Measurements from ENCODE around the gene TUBAL3.

The TUBAL3 gene

DNA sequence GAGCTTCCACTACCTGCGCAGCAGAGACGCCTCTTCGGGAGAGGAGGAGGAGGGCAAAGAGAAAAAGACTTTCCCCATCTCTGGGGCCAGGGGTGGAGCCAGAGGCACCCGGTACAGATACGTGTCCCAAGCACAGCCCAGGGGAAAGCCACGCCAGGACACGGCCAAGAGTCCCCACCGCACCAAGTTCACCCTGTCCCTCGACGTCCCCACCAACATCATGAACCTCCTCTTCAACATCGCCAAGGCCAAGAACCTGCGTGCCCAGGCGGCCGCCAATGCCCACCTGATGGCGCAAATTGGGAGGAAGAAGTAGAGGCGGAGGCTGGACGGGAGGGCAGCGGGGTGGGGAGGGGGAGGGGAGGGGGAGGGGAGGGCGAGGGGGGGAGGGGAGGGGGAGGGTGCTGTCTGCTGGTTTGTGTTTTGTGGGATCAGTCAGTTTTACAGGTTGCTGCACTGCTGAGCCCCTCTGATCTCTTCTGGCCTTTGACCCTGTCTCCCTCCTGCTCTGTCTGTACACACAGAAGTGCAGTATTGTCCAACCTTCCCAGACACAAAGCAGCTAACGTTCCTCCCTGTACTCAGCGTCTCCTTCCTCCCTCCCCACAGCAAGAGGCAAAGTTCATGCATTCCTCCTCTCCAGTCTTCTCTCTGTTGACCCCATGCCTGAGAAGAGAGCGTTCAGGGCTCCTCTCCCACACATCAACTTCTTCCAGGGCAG, 30.6 kb downstream of the TUBAL3 start:
- DNase-seq: no peak

DNA sequence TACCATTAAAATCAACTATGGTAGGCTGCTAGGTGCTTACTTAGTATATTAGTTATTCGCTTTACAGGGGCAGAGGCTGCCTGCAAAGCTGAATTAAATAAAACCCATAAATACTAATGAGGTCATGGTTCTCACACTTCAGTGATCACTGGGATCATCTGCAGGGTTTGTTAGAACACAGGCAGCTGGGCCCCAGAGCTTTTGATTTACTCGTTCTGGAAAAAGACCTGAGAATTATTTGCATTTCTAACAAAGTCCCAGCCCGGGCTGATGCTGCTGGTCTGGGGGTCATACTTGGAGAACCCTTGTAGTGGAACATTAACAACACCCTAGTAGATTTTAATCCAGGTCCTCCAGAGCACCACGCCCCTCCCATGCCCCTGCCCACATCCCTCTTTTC, 31.3 kb downstream of the TUBAL3 start:
- DNase-seq: no peak

DNA sequence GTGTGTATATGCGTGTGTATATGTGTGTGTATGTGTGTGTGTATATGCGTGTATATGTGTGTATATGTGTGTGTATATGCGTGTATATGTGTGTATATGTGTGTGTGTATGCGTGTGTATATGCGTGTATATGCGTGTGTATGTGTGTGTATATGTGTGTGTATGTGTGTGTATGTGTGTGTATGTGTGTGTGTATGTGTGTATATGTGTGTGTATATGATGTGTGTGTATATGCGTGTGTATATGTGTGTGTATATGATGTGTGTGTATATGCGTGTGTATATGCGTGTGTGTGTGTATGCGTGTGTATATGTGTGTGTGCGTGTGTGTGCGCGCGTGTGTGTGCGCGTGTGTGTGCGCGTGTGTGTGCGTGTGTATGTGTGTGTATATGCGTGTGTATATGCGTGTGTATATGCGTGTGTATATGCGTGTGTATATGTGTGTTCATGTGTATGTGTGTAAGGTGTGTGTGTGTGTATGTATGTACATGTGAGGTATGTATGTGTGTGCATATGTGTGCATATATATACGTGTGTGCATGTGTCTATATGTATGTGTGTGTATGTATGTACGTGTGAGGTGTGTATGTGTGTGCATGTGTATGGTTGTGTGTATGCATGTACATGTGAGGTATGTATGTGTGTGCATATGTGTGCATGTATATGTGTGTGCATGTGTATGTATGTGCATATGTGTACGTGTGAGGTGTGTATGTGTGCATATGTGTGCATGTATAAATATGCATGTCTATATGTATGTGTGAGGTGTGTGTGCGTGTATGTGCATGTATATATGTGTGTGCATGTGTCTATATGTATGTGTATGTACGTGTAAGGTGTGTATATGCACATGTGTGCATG, 33.9 kb downstream of the TUBAL3 start:
- no peak for DNase-seq

DNA sequence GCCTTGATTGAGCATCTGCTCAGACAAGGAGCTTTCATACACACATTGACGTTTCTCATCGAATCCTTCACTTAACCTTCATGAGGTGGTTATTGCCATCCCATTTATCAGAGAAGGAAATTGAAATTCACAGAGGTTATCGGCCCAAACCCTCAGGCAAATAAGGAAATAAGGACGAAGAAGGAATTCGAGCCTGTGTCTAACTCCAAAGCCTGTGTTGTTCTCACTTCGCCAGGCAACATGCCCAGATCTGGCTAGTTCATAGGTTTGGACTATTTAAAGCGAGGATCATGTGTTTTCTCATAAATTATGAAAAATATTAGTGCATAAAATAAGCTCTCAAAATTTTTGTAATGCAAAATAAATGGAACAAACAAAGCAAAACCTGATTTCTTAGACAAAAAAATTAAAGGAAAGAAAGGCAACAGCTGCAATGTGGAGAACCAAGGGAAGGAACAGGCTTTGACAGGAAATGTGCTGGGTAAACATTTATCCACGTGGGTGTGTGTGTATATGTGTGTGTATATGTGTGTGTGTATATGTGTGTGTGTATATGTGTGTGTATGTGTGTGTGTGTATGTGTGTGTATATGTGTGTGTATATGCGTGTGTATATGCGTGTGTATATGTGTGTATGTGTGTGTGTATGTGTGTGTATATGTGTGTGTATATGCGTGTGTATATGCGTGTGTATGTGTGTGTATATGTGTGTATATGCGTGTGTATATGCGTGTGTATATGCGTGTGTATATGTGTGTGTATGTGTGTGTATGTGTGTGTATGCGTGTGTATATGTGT, 35.1 kb downstream of the TUBAL3 start:
- no peak for DNase-seq

DNA sequence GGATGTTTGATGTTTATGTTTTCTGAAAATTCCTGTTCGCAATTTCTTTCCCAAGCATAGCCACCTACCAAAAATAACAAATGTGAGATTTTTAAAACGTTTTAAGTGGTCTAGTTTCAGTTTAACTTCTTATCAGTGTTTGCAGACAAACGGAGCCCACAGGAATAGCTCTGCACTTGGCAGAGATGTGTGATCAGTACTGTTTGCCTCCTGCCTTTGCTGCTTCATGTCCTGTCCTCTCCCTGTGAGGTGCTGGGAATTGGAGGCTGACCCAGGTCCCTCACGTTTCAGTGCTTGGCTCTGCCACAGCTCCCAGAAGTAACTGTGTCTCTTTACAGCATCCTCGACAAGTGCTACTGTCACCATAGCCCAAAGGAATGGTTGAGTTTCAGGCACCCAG, 38.7 kb downstream of the TUBAL3 start:
- no peak for DNase-seq

DNA sequence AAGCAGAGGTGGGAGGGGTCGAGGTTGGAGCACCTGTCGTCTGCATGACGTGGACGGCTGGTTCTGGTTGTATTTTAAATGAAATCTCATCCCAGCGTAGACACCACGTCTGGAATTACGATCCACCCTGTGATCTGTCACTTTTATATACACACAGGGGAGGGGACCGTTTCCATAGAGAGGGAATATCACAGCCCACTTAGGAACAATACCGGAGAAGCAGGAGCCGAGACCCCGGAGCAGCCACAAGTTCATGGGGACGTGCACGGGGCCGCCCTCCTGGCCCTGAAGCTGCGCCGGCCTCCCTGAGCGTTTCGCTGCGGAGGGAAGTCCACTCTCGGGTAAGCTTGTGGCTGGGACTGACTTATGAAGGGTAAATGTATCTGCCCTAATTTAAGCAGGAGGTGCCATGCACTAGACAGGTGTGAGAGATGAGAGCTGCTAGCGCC, 39.7 kb downstream of the TUBAL3 start, which contains the start of gene UCN3:
Gene UCN3 (plus strand): TSS at position 77 of the 449 bp plus-strand sequence. CDS start 8,755 bp downstream, outside the sequence.
- no peak for DNase-seq

DNA sequence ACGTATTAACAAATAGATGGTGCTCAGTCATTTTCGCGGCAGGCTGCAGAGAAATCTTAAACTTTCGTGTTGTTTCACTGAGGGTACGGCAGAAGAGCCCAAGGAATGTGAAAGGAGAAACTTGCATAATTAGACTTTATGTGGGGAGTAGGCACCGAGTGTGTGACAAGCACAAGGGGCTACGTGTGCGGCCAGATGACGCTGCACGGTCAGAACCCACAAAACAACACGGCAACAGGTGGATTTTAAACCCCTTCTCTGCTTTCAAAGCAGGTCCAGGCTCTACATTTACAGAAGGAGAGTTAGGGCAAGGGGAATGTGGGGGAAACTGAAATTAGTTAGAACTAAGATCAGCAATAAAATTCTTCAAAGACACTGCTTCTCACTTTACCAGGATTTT, 40.3 kb downstream of the TUBAL3 start:
- no peak for DNase-seq

DNA sequence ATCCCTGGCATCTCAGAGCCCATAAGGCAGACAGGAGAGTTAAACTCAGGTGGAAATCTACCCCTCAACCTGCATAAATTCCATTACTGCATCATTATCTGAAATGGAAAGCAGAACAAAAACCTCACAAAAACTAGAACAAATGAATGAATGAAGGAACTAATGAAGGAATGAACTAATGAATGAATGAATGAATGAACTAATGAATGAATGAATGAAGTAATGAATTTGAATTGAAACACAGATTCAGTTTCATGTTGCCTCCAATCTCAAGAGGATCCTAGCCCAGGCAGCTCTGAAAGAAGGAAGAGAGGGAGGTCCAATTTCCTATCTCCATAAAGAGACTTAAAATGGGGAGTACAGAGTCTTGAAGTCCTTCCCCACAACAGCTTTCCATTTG, 41.8 kb downstream of the TUBAL3 start:
- DNase-seq: no peak

DNA sequence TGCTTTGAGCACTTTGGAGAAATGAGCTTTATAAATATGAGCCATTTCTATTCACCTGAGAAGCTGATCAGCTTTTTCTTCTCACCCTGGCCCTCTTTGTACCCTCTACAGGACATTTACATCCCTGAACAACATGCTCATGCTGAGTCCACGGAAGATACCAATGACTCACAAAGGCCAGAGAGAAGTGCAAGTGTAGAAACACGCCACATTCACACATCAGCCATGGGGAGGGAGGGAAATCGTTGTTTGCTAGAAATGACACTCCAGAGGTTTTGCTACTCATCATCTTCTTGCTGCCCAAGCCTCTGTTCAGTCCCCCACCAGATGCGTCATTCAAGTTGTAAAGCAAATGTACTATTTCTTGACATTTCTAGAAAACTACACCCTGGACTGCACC, 42.7 kb downstream of the TUBAL3 start:
- DNase-seq: no peak

DNA sequence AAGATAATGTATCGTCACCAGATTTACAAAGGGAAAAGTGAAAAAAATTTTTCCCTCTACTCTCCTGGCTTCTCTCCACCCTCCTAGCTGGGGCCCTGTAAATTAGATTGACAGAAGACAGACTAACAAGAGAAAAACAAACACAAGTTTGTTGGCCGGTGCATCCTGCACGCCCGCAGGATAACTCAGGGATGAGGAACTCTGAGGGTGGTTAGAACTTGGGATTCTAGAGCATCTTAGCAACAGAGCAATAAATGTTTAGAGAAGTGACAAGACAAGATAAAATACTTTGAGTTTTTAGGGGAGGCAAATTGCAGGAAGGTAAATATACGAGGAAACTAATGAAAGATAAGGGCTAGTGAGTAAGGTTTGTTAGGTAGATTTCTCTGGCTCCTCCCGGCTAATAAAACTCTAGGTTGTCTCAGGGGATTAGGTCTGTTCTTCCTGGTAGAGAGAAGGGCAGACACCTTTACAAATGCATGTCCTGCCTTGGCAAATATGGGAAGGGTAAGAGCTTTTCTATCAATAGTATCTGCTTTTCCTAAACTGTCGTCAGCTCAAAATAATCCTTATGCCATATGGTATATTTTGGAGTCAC, 44.2 kb downstream of the TUBAL3 start:
- DNase-seq: no peak

DNA sequence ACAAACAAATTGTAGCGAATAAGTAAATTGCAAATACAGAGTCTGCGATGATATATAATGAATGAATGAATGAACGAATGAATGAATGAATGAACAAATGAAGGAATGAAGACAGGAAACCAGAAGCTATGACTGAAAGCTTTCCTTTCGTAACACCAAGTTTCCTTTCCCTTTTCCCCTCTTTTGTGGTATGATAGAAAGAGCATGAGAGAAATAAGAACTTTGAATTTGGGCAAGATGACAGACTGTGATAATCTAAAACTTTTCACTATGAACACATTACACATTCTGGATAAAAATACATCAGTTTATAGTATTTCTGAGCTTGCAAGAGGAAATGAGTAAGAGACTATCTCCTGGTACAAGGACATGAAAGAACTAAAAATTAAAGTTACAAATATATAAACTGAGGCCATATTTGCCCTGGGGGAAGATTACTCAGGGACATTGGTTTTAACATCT, 48.3 kb downstream of the TUBAL3 start:
- DNase-seq: no peak

DNA sequence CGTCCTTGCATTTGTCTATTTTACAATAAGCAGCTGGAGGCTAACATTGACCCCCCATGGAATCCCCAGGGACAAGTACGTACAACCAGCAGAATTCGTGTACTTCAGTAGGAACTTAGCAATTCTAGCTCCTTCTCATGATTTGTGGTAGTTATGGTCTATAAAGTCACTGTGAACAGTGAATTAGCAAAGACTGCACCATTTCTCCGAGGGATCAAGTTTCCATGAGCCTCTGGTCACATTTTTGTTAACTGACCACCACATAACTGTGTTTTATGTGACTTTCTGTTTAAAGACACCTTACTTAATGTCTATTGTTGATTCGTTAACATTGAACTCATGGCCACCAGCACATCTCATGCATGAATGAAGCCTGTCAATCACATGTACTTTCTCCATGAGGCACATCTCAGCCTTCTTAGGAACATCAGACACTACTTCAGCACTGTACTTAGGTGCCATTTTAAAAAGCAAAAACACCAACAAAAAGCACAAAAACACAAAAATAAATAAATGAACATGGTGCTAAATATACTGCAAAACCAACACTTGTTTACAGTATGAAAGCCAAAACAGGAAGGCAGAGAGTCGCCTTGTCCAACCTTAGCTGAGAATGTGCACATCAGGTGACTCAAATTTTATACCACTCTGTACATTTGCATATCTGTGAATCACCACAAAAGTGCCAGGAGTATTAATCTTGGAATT, 48.9 kb downstream of the TUBAL3 start:
- no peak for DNase-seq

DNA sequence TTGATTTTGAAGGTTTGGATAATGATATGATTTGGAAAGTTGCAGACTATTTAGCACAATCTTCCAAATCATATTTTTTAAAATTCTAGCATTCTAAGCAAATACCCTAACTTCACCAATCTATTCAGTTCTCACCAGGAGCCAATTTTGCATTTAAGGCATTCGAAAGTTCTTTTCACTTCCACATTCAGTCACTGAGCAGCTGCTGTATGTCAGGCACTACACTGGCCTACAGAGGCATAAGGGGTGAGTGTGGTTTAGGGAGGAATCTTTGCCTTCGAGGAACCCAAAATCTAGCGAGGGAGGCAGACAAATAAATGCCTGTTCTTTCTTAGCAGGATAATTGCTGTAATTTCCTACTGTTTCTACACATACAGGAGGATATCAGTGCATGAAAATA, 50.6 kb downstream of the TUBAL3 start:
- no peak for DNase-seq

DNA sequence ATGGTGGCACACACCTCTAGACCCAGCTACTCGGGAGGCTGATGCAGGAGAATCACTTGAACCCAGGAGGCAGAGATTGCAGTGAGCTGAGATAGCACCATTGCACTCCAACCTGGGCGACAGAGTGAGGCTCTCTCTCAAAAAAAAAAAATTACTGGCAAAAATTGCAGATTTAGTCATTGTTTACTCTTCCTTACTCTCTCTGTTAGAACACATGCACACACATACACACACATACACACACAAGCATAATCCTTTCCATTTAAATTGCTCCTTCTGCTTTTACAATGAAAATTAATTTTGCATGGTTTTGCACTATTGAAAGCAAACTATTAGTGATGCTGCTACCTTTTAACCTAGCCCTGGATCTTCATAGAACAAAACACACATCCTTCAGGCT, 55.3 kb downstream of the TUBAL3 start:
- no peak for DNase-seq

DNA sequence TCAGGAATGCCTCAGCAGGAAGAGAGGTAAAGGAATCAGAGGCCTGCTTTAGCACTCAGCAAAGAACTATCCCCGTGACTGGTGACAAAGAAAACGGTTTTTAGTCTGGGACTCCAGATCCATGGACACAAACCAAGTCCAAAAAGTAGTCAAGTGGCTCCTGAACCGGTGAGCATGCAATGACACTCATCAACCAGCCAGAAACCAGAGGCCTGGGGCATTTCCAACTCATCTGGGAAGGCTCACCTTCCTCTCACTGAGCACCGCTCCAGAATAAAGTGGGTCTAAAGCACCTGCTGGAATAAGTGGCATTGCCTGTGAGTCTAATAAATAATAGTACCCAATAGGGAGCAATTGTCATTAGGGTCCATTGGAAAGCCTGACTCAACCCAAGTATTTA, 57.7 kb downstream of the TUBAL3 start:
- no peak for DNase-seq

DNA sequence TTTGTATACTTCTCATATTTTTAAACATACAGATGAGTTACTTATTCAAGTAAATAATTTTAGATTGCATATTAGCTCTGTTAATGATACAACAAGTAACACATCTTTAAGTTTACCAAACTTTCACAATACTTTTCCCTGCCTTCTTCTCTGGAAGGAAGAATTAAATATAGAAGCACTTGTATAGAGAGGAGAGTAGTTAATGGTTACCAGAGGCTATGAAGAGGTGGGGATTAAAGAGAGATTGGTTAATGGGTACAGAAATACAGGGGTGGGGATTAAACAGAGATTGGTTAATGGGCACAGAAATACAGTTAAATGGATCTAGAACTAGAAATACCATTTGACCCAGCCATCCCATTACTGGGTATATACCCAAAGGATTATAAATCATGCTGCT, 59.9 kb downstream of the TUBAL3 start:
- no peak for DNase-seq

DNA sequence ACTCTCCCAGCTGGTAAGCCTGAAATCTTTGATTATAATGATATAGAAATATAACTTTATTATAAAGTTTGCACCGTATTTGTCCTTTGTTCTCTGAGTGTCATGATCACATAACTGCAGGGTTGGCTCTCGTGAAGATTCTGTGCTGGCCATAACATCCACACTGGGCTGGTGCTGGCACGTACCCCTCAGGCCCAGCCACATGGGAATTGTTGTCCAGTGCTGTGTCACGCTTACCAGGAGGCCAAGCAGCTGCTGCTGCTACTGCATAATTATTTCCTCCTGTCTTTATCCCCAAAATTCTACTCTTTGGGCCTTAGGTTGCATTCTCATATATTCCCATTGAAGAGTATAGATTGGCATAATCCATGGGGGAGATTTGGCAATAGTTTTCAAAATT, 60.6 kb downstream of the TUBAL3 start:
- DNase-seq: no peak

DNA sequence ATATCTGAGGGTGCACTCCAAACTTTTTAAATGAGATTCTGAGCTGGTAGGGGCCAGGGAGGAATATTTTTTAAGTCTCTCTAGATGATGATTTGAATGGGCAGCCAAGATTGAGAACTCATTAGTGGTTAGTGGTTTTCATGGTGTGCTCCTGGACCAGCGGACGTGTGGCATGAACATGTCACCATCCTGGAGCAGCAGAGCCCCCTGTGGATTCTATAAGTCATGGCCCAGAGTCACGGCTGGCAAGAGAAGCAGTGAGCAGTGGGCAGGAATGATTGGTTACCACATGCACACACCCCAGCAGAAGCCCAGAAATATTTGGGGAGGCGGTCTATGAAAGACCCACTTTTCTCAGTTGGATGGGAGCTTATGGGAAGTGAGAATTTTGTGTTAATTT, 61.1 kb downstream of the TUBAL3 start:
- DNase-seq: no peak
